ENCODE measurements around the gene G0S2.
"Not testable (repeated sequence)": the region's sequence is repeated elsewhere in the genome, so short reads cannot be mapped to it uniquely, and the experiment has no call there.

The G0S2 gene

GRCh38 chr1:209685821-209686220, 10.6 kb downstream of the G0S2 start:
- no peak for DNase-seq

- DNase-seq: no peak
These were observed 11.1 kb downstream of the G0S2 start for GRCh38 chr1:209686322-209686721.

- no peak for DNase-seq
These were observed 13.6 kb downstream of the G0S2 start for GRCh38 chr1:209688746-209689234.

- DNase-seq: no peak
These were observed 14.3 kb downstream of the G0S2 start for GRCh38 chr1:209689477-209689876.

- no peak for DNase-seq
These were observed 16.0 kb downstream of the G0S2 start for GRCh38 chr1:209691237-209691636.

GRCh38 chr1:209692296-209692695, 17.1 kb downstream of the G0S2 start:
- DNase-seq: no peak

- peak; percentile 70 for DNase-seq
These were observed 17.7 kb downstream of the G0S2 start for GRCh38 chr1:209692745-209693504.

GRCh38 chr1:209696673-209697072, 21.5 kb downstream of the G0S2 start:
- no peak for DNase-seq

- no peak for DNase-seq
These were observed 21.9 kb downstream of the G0S2 start for GRCh38 chr1:209697126-209697525.

- not testable (repeated sequence) for DNase-seq
These were observed 25.5 kb downstream of the G0S2 start for GRCh38 chr1:209700686-209701085.

GRCh38 chr1:209702832-209703231, 27.6 kb downstream of the G0S2 start:
- no peak for DNase-seq

GRCh38 chr1:209703834-209704504, 28.8 kb downstream of the G0S2 start:
- no peak for DNase-seq

GRCh38 chr1:209704584-209704983, 29.4 kb downstream of the G0S2 start, which contains the start of gene HSD11B1:
TSS of gene HSD11B1 (plus strand) at chr1:209704846. CDS start at chr1:209704943, 97 bp downstream.
- DNase-seq: no peak

- no peak for DNase-seq
These were observed 29.9 kb downstream of the G0S2 start for GRCh38 chr1:209705033-209705598.

- no peak for DNase-seq
These were observed 31.4 kb downstream of the G0S2 start for GRCh38 chr1:209706622-209707021.

GRCh38 chr1:209707308-209707707, 32.1 kb downstream of the G0S2 start:
- no peak for DNase-seq

GRCh38 chr1:209708297-209708696, 33.1 kb downstream of the G0S2 start:
- DNase-seq: no peak

GRCh38 chr1:209710093-209710492, 34.9 kb downstream of the G0S2 start:
- DNase-seq: no peak

GRCh38 chr1:209710847-209711246, 35.6 kb downstream of the G0S2 start:
- no peak for DNase-seq

GRCh38 chr1:209714338-209714737, 39.1 kb downstream of the G0S2 start:
- no peak for DNase-seq

GRCh38 chr1:209715314-209715713, 40.1 kb downstream of the G0S2 start:
- no peak for DNase-seq

- no peak for DNase-seq
These were observed 42.6 kb downstream of the G0S2 start for GRCh38 chr1:209717818-209718217.

- DNase-seq: no peak
These were observed 45.1 kb downstream of the G0S2 start for GRCh38 chr1:209720326-209720725.

GRCh38 chr1:209720826-209721225, 45.6 kb downstream of the G0S2 start:
- no peak for DNase-seq

Data from activated CD4-positive, CD25-positive, alpha-beta regulatory T cell treated with anti-CD3 and anti-CD28 coated beads, Interleukin-2, amount 50 U/mL, for 72 hours (primary cell).